OCI-LY1 (cell line): ENCODE measurements around the gene GADD45G.

Experiments
- H2AFZ ChIP-seq: fragments of 200-600 bp; sonication (generic), shearing (Covaris generic); 2 replicates; pipeline ENCODE4 v1.6.0; 2014; ENCODE audit warnings: antibody characterized with exemption, mild to moderate bottlenecking, low read length
- H3F3A ChIP-seq: fragments of 200-600 bp; sonication (generic), shearing (Covaris generic); 2 replicates; pipeline ENCODE4 v1.6.0; 2014; ENCODE audit warnings: mild to moderate bottlenecking, antibody characterized with exemption, low read length, moderate library complexity; ENCODE audit not compliant: insufficient read depth
- H3K27ac ChIP-seq: fragments of 200-600 bp; sonication (generic); 2 replicates; pipeline ENCODE4 v1.5.1; 2014; ENCODE audit warnings: low read length, mixed run types, mild to moderate bottlenecking, low read depth; ENCODE audit not compliant: poor library complexity, severe bottlenecking
- H3K27me3 ChIP-seq: fragments of 200-600 bp; sonication (generic); 2 replicates; pipeline ENCODE4 v1.6.0; 2014; ENCODE audit warnings: antibody characterized with exemption, mild to moderate bottlenecking, low read length, moderate library complexity; ENCODE audit not compliant: insufficient read depth
- H3K36me3 ChIP-seq: fragments of 200-600 bp; sonication (generic); 2 replicates; pipeline ENCODE4 v1.6.1; 2014; ENCODE audit warnings: mild to moderate bottlenecking, antibody characterized with exemption, low read length, moderate library complexity, mixed read lengths; ENCODE audit not compliant: insufficient read depth
- H3K4me1 ChIP-seq: fragments of 200-600 bp; sonication (generic); 2 replicates; pipeline ENCODE4 v1.5.1; 2014; ENCODE audit warnings: mild to moderate bottlenecking, low read length, moderate library complexity; ENCODE audit not compliant: insufficient read depth, severe bottlenecking
- H3K4me2 ChIP-seq: fragments of 200-600 bp; sonication (generic), shearing (Covaris generic); 2 replicates; pipeline ENCODE4 v1.6.1; 2014; ENCODE audit warnings: low read length
- H3K4me3 ChIP-seq: fragments of 200-600 bp; sonication (generic); 2 replicates; pipeline ENCODE4 v1.5.1; 2014; ENCODE audit warnings: low read length, low read depth, mild to moderate bottlenecking, mixed read lengths; ENCODE audit not compliant: poor library complexity, severe bottlenecking
- H3K79me2 ChIP-seq: fragments of 200-600 bp; shearing (Covaris generic); 2 replicates; pipeline ENCODE4 v1.6.1; 2016; ENCODE audit warnings: mixed run types, low read length, mixed read lengths; ENCODE audit not compliant: insufficient read depth
- H3K9ac ChIP-seq: fragments of 200-600 bp; sonication (generic), shearing (Covaris generic); 2 replicates; pipeline ENCODE4 v1.6.1; 2014; ENCODE audit warnings: mild to moderate bottlenecking, low read length, mixed read lengths
- H3K9me2 ChIP-seq: fragments of 200-600 bp; sonication (generic), shearing (Covaris generic); 2 replicates; pipeline ENCODE4 v1.6.1; 2014; ENCODE audit warnings: low read depth, mild to moderate bottlenecking, low read length, mixed read lengths
- H3K9me3 ChIP-seq: fragments of 200-600 bp; shearing (Covaris generic); 2 replicates; pipeline ENCODE4 v1.6.1; 2014; ENCODE audit warnings: low read length, mixed read lengths
- H4K20me1 ChIP-seq: fragments of 200-600 bp; sonication (generic), shearing (Covaris generic); 2 replicates; pipeline ENCODE4 v1.6.0; 2016; ENCODE audit warnings: mild to moderate bottlenecking, low read length; ENCODE audit not compliant: insufficient read depth
- CTCF ChIP-seq: fragments of 200-600 bp; sonication (generic), shearing (Covaris generic); IDR thresholded peaks from 2 replicates; pipeline ENCODE4 v1.5.1; 2017; ENCODE audit warnings: mild to moderate bottlenecking, antibody characterized with exemption, low read length, moderate library complexity, mixed read lengths
- EZH2 ChIP-seq: fragments of 200-600 bp; sonication (generic), shearing (Covaris generic); IDR thresholded peaks from 2 replicates; pipeline ENCODE4 v1.8.0; 2017; ENCODE audit warnings: borderline replicate concordance, mixed run types, mild to moderate bottlenecking, antibody characterized with exemption, low read length, moderate library complexity, mixed read lengths

The GADD45G gene

GRCh38 chr9:89640801-89641200 is 36.0 kb downstream of the GADD45G start:
- Histone ChIP-seq H3K9ac (no peak overlapping the region), H3F3A (no peaks in the 10 kb centered on the region), H3K4me3 (no peak overlapping the region), H2AFZ (no peak overlapping the region), H3K27me3 (no peaks in the 10 kb centered on the region), H3K4me1 (no peaks in the 10 kb centered on the region), H3K9me3 (no peaks in the 10 kb centered on the region), H3K79me2 (no peaks in the 10 kb centered on the region), H3K36me3 (no peaks in the 10 kb centered on the region), H4K20me1 (no peaks in the 10 kb centered on the region), H3K4me2 (no peak overlapping the region), H3K9me2 (no peaks in the 10 kb centered on the region), H3K27ac (no peak overlapping the region)
- TF ChIP-seq EZH2 = no peak
- TF ChIP-seq CTCF = no peak

- Histone ChIP-seq H3K4me1 (no peaks in the 10 kb centered on the region), H3K27ac (no peak overlapping the region), H3K9ac (no peak overlapping the region), H3K4me2 (no peak overlapping the region), H3K79me2 (no peaks in the 10 kb centered on the region), H3K9me2 (no peaks in the 10 kb centered on the region), H3K27me3 (no peaks in the 10 kb centered on the region), H4K20me1 (no peaks in the 10 kb centered on the region), H2AFZ (no peak overlapping the region), H3K9me3 (no peaks in the 10 kb centered on the region), H3K36me3 (no peaks in the 10 kb centered on the region), H3F3A (no peaks in the 10 kb centered on the region), H3K4me3 (no peak overlapping the region)
- no peak for TF ChIP-seq CTCF
- no peak for TF ChIP-seq EZH2
Observed at GRCh38 chr9:89641980-89642379, 37.2 kb downstream of the GADD45G start.

GRCh38 chr9:89642789-89643188 is 38.0 kb downstream of the GADD45G start:
- Histone ChIP-seq H3K79me2 (no peaks in the 10 kb centered on the region), H3K27ac (no peak overlapping the region), H3K9me3 (no peaks in the 10 kb centered on the region), H2AFZ (no peak overlapping the region), H3K4me1 (no peaks in the 10 kb centered on the region), H3K36me3 (no peaks in the 10 kb centered on the region), H3F3A (no peaks in the 10 kb centered on the region), H4K20me1 (no peaks in the 10 kb centered on the region), H3K4me2 (no peak overlapping the region), H3K9me2 (no peaks in the 10 kb centered on the region), H3K27me3 (no peaks in the 10 kb centered on the region), H3K9ac (no peak overlapping the region), H3K4me3 (no peak overlapping the region)
- no peak for TF ChIP-seq EZH2
- no peak for TF ChIP-seq CTCF
